ENCODE data around the gene TEX11.
"Not testable (repeated sequence)": the region's sequence is repeated elsewhere in the genome, so short reads cannot be mapped to it uniquely, and the experiment has no call there.

DNA sequence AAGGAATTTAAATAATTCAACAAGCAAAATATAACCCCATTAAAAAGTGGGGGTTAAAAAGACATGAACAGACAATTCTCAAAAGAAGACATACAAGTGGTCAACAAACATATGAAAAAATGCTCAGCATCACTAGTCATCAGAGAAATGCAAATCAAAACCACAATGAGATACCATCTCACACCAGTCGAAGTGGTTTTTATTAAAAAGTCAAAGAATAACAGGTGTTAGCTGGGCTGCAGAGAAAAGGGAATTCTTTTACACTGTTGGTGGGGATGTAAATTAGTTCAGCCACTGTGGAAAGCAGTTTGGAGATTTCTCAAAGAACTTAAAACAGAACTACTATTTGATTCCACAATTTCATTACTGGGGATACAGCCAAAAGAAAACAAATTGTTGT lies 111.8 kb downstream of the TEX11 start:
- TF ChIP-seq, protein P1, sequence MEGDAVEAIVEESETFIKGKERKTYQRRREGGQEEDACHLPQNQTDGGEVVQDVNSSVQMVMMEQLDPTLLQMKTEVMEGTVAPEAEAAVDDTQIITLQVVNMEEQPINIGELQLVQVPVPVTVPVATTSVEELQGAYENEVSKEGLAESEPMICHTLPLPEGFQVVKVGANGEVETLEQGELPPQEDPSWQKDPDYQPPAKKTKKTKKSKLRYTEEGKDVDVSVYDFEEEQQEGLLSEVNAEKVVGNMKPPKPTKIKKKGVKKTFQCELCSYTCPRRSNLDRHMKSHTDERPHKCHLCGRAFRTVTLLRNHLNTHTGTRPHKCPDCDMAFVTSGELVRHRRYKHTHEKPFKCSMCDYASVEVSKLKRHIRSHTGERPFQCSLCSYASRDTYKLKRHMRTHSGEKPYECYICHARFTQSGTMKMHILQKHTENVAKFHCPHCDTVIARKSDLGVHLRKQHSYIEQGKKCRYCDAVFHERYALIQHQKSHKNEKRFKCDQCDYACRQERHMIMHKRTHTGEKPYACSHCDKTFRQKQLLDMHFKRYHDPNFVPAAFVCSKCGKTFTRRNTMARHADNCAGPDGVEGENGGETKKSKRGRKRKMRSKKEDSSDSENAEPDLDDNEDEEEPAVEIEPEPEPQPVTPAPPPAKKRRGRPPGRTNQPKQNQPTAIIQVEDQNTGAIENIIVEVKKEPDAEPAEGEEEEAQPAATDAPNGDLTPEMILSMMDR (conservative IDR thresholded peaks at IDR 0.05) = not testable (repeated sequence)
- TF ChIP-seq EZH2 (IDR thresholded peaks at IDR 0.05; ENCODE audit: low read depth) = not testable (repeated sequence)
